HepG2 (cell line): Measurements from ENCODE around the gene MAD2L2. TPM values are rescaled to one million over a fixed set of nuclear protein-coding genes. Genes with fewer than 3 reads are reported as not detected.

Source experiments
- DPF2 ChIP-seq: sonication (generic); formaldehyde crosslinking; IDR thresholded peaks from 2 replicates; pipeline ENCODE4 v1.4.0; 2020; ENCODE audit warnings: mild to moderate bottlenecking, low read depth, missing genetic modification reagents, borderline replicate concordance
- E2F2 ChIP-seq: sonication (generic); formaldehyde crosslinking; IDR thresholded peaks from 2 replicates; pipeline ENCODE4 v1.4.0; 2020; ENCODE audit warnings: missing genetic modification reagents, borderline replicate concordance
- FLYWCH1 ChIP-seq: sonication (generic); formaldehyde crosslinking; IDR thresholded peaks from 2 replicates; pipeline ENCODE4 v1.8.1; 2023; ENCODE audit warnings: mild to moderate bottlenecking, missing genetic modification reagents
- FOXK2 ChIP-seq: fragments of 450-650 bp; IDR thresholded peaks from 2 replicates; pipeline ENCODE4 v1.6.1; 2016
- GRHL1 ChIP-seq: sonication (generic); formaldehyde crosslinking; conservative IDR thresholded peaks from 2 replicates; pipeline ENCODE4 v1.8.0; 2022; ENCODE audit warnings: missing genetic modification reagents
- HIC2 ChIP-seq: sonication (generic); formaldehyde crosslinking; IDR thresholded peaks from 2 replicates; pipeline ENCODE4 v1.9.0; 2022; ENCODE audit warnings: low read depth, missing genetic modification reagents
- HMG20A ChIP-seq: IDR thresholded peaks from 2 replicates; pipeline ENCODE4 v1.6.1; 2016; ENCODE audit warnings: borderline replicate concordance
- KMT2B ChIP-seq: IDR thresholded peaks from 2 replicates; pipeline ENCODE4 v1.6.1; 2016; ENCODE audit warnings: missing genetic modification reagents, missing compliant biosample characterization
- MAFK ChIP-seq, 2 experiments: IDR thresholded peaks in 1 of 2; conservative IDR thresholded peaks in 1 of 2; 2 replicates each; pipeline ENCODE4 v1.6.1; 2011; ENCODE audit warnings: improper control_type of control experiment in 2 of 2, low read length in 2 of 2
- MEIS2 ChIP-seq: sonication (generic); formaldehyde crosslinking; IDR thresholded peaks from 2 replicates; pipeline ENCODE4 v1.9.0; 2021; ENCODE audit warnings: mild to moderate bottlenecking, missing genetic modification reagents
- RERE ChIP-seq: IDR thresholded peaks from 2 replicates; pipeline ENCODE4 v1.6.1; 2016; ENCODE audit warnings: low read depth, missing genetic modification reagents, missing compliant biosample characterization
- SCMH1 ChIP-seq: sonication (generic); formaldehyde crosslinking; IDR thresholded peaks from 2 replicates; pipeline ENCODE4 v1.9.0; 2021; ENCODE audit warnings: missing genetic modification reagents, mild to moderate bottlenecking, borderline replicate concordance
- SKI ChIP-seq: fragments of 450-650 bp; IDR thresholded peaks from one replicate; pipeline ENCODE4 v1.6.1; 2018; ENCODE audit warnings: mild to moderate bottlenecking; ENCODE audit not compliant: partially characterized antibody
- TBP ChIP-seq: sonication (generic); formaldehyde crosslinking; IDR thresholded peaks from 2 replicates; pipeline ENCODE4 v1.5.0; 2020; ENCODE audit warnings: missing genetic modification reagents
- TOPORS ChIP-seq: sonication (generic); formaldehyde crosslinking; IDR thresholded peaks from 2 replicates; pipeline ENCODE4 v1.8.0; 2023; ENCODE audit warnings: mild to moderate bottlenecking, missing genetic modification reagents
- ZNF101 ChIP-seq: sonication (generic); formaldehyde crosslinking; IDR thresholded peaks from 2 replicates; pipeline ENCODE4 v1.4.0; 2020; ENCODE audit warnings: mild to moderate bottlenecking, low read depth, missing genetic modification reagents, borderline replicate concordance
- ZNF235 ChIP-seq: sonication (generic); formaldehyde crosslinking; IDR thresholded peaks from 2 replicates; pipeline ENCODE4 v1.8.1; 2023; ENCODE audit warnings: mild to moderate bottlenecking, missing genetic modification reagents, borderline replicate concordance
- ZNF496 ChIP-seq: sonication (generic); formaldehyde crosslinking; IDR thresholded peaks from 2 replicates; pipeline ENCODE4 v1.8.1; 2023; ENCODE audit warnings: mild to moderate bottlenecking, moderate library complexity, missing genetic modification reagents; ENCODE audit not compliant: insufficient replicate concordance
- ZNF558 ChIP-seq: sonication (generic); formaldehyde crosslinking; IDR thresholded peaks from 2 replicates; pipeline ENCODE4 v1.9.0; 2022; ENCODE audit warnings: mild to moderate bottlenecking, missing genetic modification reagents, borderline replicate concordance
- ZNF644 ChIP-seq: IDR thresholded peaks from 2 replicates; pipeline ENCODE4 v1.6.1; 2016; ENCODE audit warnings: low read depth
- polyA plus RNA-seq, 8 experiments: library from polyadenylated mRNA; depleted of rRNA in 3 of 8; stranded (reverse) in 7 of 8; unstranded in 1 of 8; fragments of >200 nt; fragmentation: Illumina TruSeq in 4 of 8; extraction: Trizol in 4 of 8; gene quantifications; 2 replicates each; pipeline versions ENCODE4 v1.2.1 to v1.2.3, GENCODE V29; 2011 to 2016; ENCODE audit warnings: low read depth in 4 of 8, missing spikeins in 1 of 8, mixed read lengths in 1 of 8; ENCODE audit not compliant: insufficient read depth in 1 of 8
- total RNA-seq, 5 experiments: library from RNA; depleted of rRNA; stranded (reverse); fragments of >200 nt; fragmentation: Illumina TruSeq; extraction: Trizol; gene quantifications; 2 replicates each; pipeline ENCODE4 v1.2.3, GENCODE V29; 2016; ENCODE audit warnings: low read depth in 1 of 5

The MAD2L2 gene
- total and polyA plus RNA-seq, 2 of the 13 experiments (the other 11 are each of a cell fraction or from before 2014, with no cell fraction given) = 51.8 to 53.8 TPM

GRCh38 chr1:11654137-11654938, 26.6 kb downstream of the MAD2L2 start, which contains the start of the genes FBXO2 and FBXO44 (continued):
- TF ChIP-seq RERE (CRISPR knock-in tag) (no peak), MEIS2 (CRISPR knock-in tag) (no peak), ZNF101 (no peak), KMT2B (CRISPR knock-in tag) (no peak), FLYWCH1 (CRISPR knock-in tag) (no peak), HMG20A (CRISPR knock-in tag) (no peak), ZNF496 (CRISPR knock-in tag) (no peak), HIC2 (CRISPR knock-in tag) (no peak), ZNF644 (CRISPR knock-in tag) (no peak), DPF2 (CRISPR knock-in tag) (no peak), GRHL1 (CRISPR knock-in tag) (no peak), MAFK (conservative IDR thresholded peaks at IDR 0.05 in 1 of 2, IDR thresholded peaks at IDR 0.05 in 1 of 2; ENCODE audit: low read length in 2 of 2) (no peak), TOPORS (CRISPR knock-in tag) (no peak), SKI (no peak), ZNF558 (CRISPR knock-in tag) (peak; percentile 34; the same call in 1 of the 2 replicates), ZNF235 (CRISPR knock-in tag) (no peak), E2F2 (CRISPR knock-in tag) (no peak), FOXK2 (no peak), TBP (CRISPR knock-in tag) (no peak), SCMH1 (CRISPR knock-in tag) (no peak)
